Astrocyte (in vitro differentiated cells and primary cell): ENCODE results near the gene NKAIN4.

Experiments used
- CTCF ChIP-seq: IDR thresholded peaks from 2 replicates; pipeline ENCODE4 v1.5.1; 2011; ENCODE audit warnings: low read depth, mild to moderate bottlenecking, inconsistent platforms, low read length, moderate library complexity; ENCODE audit not compliant: insufficient read depth
- EZH2 ChIP-seq: IDR thresholded peaks from 2 replicates; pipeline ENCODE4 v1.6.1; 2012; ENCODE audit warnings: mild to moderate bottlenecking, low read length, inconsistent platforms; ENCODE audit not compliant: insufficient read depth

GRCh38 chr20:63264519-63264918 lies 10.3 kb upstream of the NKAIN4 start:
- TF ChIP-seq CTCF, result no peak
- TF ChIP-seq EZH2, result no peak
